Subcutaneous adipose tissue (tissue), 4 donors: ENCODE measurements around the gene ABCB11. TPM values are rescaled to one million over a fixed set of nuclear protein-coding genes. Genes with fewer than 3 reads are reported as not detected.

Source experiments
- total RNA-seq, 4 donors: library from RNA; depleted of rRNA; stranded (reverse); fragments of >200 nt; gene quantifications; one replicate each; pipeline ENCODE4 v1.1.0, GENCODE V29; 2016
- TF ChIP-seq, protein P1 (sequence below): fragments of 450-650 bp; IDR thresholded peaks from one replicate; pipeline ENCODE4 v1.5.1; 2016; ENCODE audit warnings: low read depth, mild to moderate bottlenecking, control low read depth, antibody characterized with exemption, moderate library complexity

Gene ABCB11
- total RNA-seq, 4 donors from 2014 or later: 4.6 to 89.1 (median 13.1) TPM

- TF ChIP-seq, protein P1, sequence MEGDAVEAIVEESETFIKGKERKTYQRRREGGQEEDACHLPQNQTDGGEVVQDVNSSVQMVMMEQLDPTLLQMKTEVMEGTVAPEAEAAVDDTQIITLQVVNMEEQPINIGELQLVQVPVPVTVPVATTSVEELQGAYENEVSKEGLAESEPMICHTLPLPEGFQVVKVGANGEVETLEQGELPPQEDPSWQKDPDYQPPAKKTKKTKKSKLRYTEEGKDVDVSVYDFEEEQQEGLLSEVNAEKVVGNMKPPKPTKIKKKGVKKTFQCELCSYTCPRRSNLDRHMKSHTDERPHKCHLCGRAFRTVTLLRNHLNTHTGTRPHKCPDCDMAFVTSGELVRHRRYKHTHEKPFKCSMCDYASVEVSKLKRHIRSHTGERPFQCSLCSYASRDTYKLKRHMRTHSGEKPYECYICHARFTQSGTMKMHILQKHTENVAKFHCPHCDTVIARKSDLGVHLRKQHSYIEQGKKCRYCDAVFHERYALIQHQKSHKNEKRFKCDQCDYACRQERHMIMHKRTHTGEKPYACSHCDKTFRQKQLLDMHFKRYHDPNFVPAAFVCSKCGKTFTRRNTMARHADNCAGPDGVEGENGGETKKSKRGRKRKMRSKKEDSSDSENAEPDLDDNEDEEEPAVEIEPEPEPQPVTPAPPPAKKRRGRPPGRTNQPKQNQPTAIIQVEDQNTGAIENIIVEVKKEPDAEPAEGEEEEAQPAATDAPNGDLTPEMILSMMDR: no peak
These were observed 20.3 kb downstream of the ABCB11 start for GRCh38 chr2:169010633-169011460.

DNA sequence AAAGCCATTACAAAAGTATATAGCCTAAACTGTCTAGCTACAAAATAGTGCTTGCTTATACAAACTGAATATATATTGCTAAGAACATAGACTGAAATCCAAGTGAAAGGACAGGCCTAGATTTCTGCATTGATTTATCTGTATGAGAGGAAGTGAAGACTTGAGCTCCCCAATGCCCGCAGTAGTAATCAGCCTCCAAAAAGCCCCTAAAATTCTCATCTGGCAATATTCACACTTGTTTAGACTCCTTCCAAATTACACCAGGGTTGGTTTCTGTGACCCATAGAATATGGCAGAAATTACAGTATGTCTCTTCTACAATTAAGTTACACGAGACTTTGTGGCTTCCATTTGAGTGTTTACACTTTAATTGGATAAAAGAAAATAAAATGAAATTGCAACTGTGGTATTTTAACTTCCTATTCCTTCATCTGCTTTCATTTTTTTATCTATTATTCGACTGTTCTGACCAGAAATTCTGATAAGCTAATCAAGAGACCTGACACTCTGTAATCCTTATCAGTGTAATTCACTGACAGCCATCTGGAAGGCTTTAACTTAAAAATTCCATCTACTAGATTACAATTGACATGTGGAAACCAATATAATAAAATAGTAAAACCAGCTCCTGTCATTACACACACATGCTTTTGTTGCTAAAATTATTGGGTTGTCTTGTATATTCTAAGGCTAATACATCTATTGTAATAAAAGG, 21.1 kb downstream of the ABCB11 start:
- TF ChIP-seq, protein P1: no peak

- TF ChIP-seq, protein P1: no peak
These were observed 23.2 kb downstream of the ABCB11 start for GRCh38 chr2:169007941-169008340.

DNA sequence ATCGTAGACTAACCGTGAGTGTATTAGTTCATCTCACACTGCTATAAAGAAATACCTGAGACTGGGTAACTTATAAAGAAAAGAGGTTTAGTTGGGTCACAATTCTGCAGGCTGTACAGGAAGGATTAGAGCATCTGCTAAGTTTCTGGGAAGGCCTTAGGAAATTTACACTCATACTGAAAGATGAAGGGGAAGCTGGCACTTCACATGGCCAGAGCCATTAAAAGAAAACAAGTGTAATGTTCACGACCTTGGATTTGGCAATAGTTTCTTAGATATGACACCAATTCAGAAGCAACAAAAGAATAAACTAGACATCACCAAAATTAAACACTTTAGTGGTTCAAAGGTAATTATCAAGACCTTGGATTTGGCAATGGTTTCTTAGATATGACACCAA, 23.8 kb downstream of the ABCB11 start:
- TF ChIP-seq, protein P1: no peak

- TF ChIP-seq, protein P1: no peak
These were observed 24.5 kb downstream of the ABCB11 start for GRCh38 chr2:169006665-169007064.

- TF ChIP-seq, protein P1: no peak
These were observed 25.1 kb downstream of the ABCB11 start for GRCh38 chr2:169005994-169006393.

- TF ChIP-seq, protein P1: no peak
These were observed 26.0 kb downstream of the ABCB11 start for GRCh38 chr2:169005080-169005598.
